CD4-positive, alpha-beta T cell treated with Interleukin-10 for 1 hour (primary cell): ENCODE data around the gene CNTD1.
"Not testable (repeated sequence)": the region's sequence is repeated elsewhere in the genome, so short reads cannot be mapped to it uniquely, and the experiment has no call there.

Source experiments
- DNase-seq: peaks from one replicate; pipeline ENCODE4 v3.0.0-alpha.2; 2020

Gene CNTD1

DNA sequence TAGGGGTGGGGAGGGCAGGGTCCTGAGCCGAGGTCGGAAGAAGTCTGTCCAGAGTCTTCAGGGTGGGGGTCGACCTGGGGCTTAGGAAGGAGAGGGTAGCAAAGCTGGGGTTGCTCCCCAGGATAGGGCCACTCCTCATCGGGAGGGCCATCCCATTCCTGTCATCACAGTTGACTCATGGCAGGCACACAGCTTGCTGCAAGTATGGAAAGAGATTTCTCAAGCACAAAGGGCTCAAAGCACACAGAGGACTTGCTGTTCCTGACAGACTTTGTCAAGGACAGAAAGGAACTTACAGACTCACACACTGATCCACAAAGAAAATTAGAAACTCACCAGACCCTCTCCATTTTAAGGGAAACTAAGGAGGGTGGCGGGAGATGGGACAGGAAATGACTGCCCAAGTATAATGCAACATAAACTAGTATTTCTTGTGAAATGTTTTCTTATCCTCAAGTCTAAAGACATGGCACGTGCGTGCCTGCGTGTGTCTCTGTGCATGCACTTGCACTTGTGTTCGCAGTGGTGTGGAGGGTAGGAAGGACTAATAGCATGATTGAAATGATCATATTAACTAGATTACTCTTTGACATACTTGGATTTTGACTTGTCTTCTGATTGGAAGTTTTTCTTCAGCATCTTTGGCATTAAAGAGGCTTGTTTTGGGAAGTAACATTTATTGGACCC lies 48.1 kb downstream of the CNTD1 start:
- no peak for DNase-seq

DNA sequence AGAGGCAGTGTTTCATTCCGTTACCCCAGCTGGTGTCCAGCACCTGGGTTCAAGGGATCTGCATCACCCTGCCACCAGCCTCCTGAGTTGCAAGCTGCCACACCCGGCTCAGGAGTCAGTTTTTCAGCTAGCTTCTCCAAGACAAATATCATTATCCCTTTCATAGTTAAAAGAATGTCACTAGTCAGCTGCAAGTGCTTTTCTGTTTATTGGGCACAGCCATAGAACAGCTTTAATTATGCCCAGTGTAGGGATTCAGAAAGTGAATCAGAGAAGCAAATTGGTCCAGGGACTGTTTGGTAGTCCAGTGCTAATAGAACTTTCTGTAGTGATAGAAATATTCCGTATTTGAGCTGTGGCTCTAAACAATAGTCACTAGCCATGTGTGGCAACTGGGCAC lies 49.4 kb downstream of the CNTD1 start:
- DNase-seq: no peak

DNA sequence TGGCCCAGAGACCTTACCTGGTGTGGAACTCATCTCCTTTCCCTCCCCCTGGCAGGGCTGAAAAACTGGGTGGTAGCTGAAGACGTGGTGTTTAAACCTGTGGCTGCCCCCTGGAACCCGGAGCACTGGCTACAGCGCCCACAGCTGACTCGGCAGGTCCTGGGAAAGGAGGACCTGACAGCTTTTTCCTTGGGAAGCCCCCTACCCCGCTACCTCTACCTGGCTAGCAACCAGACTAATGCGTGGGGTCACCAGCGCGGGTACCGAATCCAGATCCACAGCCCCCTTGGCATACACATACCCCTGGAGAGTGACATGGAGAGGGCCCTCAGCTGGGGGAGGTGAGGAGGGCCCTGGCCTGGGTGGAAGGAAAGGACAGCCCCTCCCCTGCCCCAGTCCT lies 50.4 kb downstream of the CNTD1 start:
- DNase-seq: no peak

DNA sequence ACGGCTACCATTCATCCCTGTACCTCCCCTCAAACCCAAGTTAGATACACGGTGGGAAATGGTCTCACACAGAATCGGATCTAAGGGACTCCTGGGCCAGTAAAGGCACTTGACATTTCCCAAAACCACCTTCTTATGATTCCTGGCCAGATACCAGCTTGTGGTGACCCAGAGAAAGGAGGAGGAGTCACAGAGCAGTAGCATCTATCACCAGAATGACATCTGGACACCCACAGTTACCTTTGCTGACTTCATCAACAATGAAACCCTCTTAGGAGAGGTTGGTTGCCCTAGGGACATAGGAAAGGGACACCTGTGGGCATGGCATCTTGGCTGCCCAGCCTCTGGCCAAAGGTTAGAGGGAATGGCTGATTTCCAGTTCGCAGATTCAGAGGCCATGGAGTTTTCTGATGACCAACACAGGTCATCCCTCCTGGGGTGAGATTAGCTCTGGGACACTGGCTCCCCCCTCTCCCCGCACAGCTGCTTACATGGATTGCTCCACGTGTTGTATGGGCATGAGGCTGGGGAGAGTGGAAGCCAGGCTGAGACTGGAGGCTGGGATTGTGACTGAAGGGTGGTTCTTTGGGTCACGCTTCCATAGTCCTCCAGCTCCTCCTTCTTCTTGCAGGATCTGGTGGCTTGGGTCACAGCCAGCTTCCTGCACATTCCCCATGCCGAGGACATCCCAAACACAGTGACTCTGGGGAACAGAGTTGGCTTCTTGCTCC lies 51.0 kb downstream of the CNTD1 start:
- no peak for DNase-seq

DNA sequence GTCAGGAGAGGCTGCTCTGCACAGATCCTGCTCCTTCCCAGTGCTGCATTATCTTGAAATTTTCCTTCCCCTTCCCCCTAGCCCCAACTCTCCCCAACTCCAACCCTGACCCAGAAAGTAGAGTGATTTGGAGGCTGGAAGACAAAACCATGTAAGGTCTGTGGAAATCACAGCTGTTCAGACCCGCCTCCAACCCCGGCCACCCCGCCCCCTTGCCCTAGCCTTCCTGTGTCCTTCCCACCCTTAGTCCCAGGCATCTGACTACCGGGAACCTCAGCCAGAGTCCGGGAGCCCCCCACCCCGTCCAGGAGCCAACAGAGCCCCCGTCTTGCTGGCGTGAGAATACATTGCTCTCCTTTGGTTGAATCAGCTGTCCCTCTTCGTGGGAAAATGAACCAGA lies 52.3 kb downstream of the CNTD1 start, which contains the start of gene AOC3:
Gene AOC3 (plus strand): TSS at position 246 of the 400 bp plus-strand sequence. CDS start 145 bp downstream, at position 391.
- no peak for DNase-seq

DNA sequence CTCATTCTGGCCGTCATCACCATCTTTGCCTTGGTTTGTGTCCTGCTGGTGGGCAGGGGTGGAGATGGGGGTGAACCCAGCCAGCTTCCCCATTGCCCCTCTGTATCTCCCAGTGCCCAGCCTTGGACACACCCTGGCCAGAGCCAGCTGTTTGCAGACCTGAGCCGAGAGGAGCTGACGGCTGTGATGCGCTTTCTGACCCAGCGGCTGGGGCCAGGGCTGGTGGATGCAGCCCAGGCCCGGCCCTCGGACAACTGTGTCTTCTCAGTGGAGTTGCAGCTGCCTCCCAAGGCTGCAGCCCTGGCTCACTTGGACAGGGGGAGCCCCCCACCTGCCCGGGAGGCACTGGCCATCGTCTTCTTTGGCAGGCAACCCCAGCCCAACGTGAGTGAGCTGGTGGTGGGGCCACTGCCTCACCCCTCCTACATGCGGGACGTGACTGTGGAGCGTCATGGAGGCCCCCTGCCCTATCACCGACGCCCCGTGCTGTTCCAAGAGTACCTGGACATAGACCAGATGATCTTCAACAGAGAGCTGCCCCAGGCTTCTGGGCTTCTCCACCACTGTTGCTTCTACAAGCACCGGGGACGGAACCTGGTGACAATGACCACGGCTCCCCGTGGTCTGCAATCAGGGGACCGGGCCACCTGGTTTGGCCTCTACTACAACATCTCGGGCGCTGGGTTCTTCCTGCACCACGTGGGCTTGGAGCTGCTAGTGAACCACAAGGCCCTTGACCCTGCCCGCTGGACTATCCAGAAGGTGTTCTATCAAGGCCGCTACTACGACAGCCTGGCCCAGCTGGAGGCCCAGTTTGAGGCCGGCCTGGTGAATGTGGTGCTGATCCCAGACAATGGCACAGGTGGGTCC lies 52.9 kb downstream of the CNTD1 start:
- not testable (repeated sequence) for DNase-seq

DNA sequence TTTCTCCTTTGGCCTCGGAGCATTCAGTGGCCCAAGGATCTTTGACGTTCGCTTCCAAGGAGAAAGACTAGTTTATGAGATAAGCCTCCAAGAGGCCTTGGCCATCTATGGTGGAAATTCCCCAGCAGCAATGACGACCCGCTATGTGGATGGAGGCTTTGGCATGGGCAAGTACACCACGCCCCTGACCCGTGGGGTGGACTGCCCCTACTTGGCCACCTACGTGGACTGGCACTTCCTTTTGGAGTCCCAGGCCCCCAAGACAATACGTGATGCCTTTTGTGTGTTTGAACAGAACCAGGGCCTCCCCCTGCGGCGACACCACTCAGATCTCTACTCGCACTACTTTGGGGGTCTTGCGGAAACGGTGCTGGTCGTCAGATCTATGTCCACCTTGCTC lies 53.7 kb downstream of the CNTD1 start:
- DNase-seq: no peak

DNA sequence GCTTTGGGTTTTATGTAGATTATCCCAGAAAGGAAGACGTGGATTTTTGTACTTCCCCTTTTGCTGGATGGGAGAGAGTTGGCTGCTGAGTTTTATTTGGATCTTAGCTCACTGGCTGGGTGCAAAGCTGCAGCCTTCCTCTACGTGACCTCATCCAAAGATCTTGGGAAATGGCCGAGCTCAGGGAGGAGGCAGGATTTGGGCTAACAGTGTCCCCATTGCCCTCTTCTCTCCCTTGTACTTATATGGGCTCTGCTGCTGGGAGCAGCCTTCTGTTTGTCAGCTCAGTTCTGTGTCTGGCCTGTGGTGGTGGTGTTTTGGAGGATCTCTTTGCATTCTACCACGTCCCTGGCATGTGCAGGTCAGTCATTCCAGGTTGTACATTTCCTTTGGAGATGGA lies 54.3 kb downstream of the CNTD1 start:
- no peak for DNase-seq

DNA sequence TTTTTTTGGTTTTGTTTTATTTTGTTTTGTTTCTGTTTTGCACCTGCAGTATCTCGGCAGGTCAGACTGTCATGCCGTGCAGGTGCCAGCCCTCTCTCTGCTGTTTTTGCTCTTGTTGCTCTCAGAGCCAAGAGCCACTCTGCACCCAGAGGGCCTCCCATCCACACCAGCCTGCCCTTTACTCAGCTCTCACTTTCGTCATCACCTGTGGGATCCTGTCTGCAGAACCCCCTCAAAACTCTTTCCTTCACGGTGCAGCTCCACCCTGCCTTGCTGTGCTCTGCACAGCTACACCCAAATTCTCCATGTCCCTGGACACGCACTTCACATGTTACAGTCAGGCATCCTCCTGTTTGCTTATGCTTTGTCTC lies 54.9 kb downstream of the CNTD1 start:
- DNase-seq: no peak

DNA sequence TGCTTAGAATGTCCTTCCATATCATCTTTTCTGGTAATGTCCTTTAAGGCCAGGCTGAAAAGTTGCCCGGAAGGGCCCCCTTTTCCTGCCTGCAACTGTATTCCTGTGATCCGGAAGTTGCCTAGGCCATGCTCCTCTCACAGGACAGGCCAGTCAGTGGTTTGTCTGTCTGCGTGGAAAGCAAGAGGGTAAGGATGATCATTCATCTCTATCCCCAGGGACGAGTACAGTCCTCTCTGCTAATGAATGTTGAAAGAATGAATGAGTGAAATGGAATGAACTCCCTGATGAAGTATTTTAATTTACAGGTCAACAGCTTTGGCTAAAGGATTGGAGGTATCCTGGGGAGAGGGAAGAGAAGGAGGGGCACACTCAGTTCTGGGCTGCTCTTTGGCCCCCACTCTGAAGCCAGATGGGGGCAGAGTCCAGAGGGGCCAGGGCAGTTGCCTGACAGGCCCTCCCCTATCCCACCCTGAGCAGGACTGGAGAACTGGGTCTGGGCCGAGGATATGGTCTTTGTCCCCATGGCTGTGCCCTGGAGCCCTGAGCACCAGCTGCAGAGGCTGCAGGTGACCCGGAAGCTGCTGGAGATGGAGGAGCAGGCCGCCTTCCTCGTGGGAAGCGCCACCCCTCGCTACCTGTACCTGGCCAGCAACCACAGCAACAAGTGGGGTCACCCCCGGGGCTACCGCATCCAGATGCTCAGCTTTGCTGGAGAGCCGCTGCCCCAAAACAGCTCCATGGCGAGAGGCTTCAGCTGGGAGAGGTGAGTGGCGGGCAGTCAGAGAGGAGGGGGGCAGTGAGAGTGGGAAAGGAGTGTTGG lies 55.5 kb downstream of the CNTD1 start:
- DNase-seq: no peak

DNA sequence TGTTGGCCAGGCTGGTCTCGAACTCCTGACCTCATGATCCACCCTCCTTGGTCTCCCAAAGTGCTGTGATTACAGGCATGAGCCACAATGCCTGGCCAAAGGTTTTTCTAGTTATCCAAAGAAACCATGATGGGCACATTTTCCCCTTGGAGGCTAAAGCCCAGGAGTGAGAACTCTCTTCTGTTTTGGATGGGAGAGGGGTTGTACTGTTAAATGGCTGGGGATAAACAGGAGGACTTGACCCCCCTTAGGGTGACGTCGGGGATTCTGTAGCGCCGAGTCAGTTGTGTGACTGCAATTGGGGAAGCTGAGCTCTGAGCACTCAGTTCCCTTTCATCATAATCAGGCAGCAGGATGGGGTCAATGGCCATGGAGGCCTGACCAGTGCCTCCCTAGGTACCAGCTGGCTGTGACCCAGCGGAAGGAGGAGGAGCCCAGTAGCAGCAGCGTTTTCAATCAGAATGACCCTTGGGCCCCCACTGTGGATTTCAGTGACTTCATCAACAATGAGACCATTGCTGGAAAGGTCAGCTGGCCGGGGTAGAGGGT lies 56.5 kb downstream of the CNTD1 start:
- no peak for DNase-seq

DNA sequence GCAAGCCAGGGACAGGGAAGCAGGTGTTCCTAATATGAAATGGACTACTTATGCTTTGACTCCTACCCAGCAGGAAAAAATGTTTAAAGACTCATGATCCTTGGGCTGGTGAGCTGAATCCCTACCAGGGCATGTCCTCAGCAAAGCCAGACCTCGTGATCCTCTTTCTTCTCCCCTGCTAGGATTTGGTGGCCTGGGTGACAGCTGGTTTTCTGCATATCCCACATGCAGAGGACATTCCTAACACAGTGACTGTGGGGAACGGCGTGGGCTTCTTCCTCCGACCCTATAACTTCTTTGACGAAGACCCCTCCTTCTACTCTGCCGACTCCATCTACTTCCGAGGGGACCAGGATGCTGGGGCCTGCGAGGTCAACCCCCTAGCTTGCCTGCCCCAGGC lies 57.4 kb downstream of the CNTD1 start:
- not testable (repeated sequence) for DNase-seq

DNA sequence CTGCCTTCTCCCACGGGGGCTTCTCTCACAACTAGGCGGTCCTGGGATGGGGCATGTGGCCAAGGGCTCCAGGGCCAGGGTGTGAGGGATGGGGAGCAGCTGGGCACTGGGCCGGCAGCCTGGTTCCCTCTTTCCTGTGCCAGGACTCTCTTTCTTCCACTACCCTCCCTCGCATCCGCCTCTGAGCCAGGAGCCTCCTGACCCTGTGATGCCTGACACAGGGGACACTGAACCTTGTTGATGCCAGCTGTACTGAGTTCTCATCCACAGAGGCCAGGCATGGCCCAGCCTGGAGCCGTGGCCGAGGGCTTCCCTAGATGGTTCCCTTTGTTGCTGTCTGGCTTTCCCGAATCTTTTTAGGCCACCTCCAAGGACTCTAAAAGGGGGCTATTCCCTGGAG lies 57.9 kb downstream of the CNTD1 start:
- not testable (repeated sequence) for DNase-seq

DNA sequence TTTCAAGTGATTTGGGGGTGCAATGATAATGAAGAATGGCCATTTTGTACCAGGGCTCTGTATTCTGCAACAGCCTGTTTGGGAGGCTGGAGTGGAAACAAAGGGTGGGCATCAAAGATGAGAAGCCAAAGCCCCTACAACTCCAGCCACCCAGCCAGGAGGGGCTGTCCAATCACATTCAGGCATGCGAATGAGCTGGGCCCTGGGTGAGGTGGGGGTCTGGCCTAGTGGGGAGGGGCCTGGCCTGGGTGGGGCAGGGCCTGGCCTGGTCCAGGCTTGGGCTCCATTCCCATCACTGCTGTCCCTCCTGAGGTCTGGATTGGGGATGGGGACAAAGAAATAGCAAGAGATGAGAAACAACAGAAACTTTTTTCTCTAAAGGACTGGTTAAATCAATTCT lies 58.7 kb downstream of the CNTD1 start:
- no peak for DNase-seq
